Sigmoid colon (tissue), 7 donors: Measurements from ENCODE around the gene MIF. TPM values are rescaled to one million over a fixed set of nuclear protein-coding genes. Genes with fewer than 3 reads are reported as not detected.
"Not testable (repeated sequence)": the region's sequence is repeated elsewhere in the genome, so short reads cannot be mapped to it uniquely, and the experiment has no call there.

Source experiments
- DNase-seq: peaks from one replicate; pipeline ENCODE4 v3.0.0-alpha.2; 2019
- H3K27ac ChIP-seq, 4 donors: fragments of 200-600 bp; sonication (generic); one replicate each; pipeline ENCODE4 v1.5.1; 2016 to 2019; ENCODE audit warnings: mild to moderate bottlenecking in 1 of 4
- H3K27me3 ChIP-seq, 3 donors: fragments of 200-600 bp; sonication (generic); one replicate each; pipeline ENCODE4 v1.5.1; 2019; ENCODE audit warnings: mild to moderate bottlenecking in 1 of 3
- H3K36me3 ChIP-seq, 4 donors: fragments of 200-600 bp; sonication (generic); one replicate each; pipeline ENCODE4 v1.5.1; 2016 to 2019
- H3K4me1 ChIP-seq, 4 donors: fragments of 200-600 bp; sonication (generic); one replicate each; pipeline ENCODE4 v1.5.1; 2017 to 2019
- H3K4me3 ChIP-seq, 4 donors: fragments of 200-600 bp; sonication (generic); one replicate each; pipeline ENCODE4 v1.5.1; 2017 to 2019; ENCODE audit warnings: mild to moderate bottlenecking in 2 of 4, moderate library complexity in 1 of 4
- H3K9me3 ChIP-seq, 4 donors: fragments of 200-600 bp in 3 of 4; sonication (generic) in 3 of 4; one replicate each; pipeline versions ENCODE4 v1.5.1 to v1.6.1; 2013 to 2019
- EP300 ChIP-seq, 4 donors: sonication (generic); formaldehyde crosslinking; IDR thresholded peaks; one replicate each; pipeline ENCODE4 v1.6.1; 2017; ENCODE audit warnings: antibody characterized with exemption in 4 of 4
- POLR2A ChIP-seq, 2 donors: fragments of 450-650 bp; IDR thresholded peaks; one replicate each; pipeline ENCODE4 v1.6.1; 2016; ENCODE audit warnings: antibody characterized with exemption in 2 of 2, mild to moderate bottlenecking in 2 of 2, moderate library complexity in 2 of 2
- POLR2AphosphoS5 ChIP-seq, 4 donors: sonication (generic); formaldehyde crosslinking; IDR thresholded peaks; one replicate each; pipeline ENCODE4 v1.6.1; 2017; ENCODE audit warnings: antibody characterized with exemption in 4 of 4
- WGBS, 2 donors: extraction: QIAGEN DNeasy Blood & Tissue Kit; methylation state at CpG; one replicate each; pipeline ENCODE4 v1.1.7; 2013; 5-methylcytosine and 5-hydroxymethylcytosine counted together
- intact Hi-C: fragments of 100-400 bp; cut with DNase I; formaldehyde crosslinking; loops from one replicate; pipeline ENCODE4 v1.15.1; 2023
- polyA plus RNA-seq, 3 donors: library from polyadenylated mRNA; stranded (reverse); fragments of 200-250 nt; gene quantifications; one replicate each; pipeline ENCODE4 v1.2.3, GENCODE V29; 2013
- total RNA-seq, 4 donors: library from RNA; depleted of rRNA; stranded (reverse); fragments of >200 nt; gene quantifications; one replicate each; pipeline ENCODE4 v1.1.0, GENCODE V29; 2016
- TF ChIP-seq, protein P1 (sequence below), 4 experiments: fragments of 450-650 bp in 3 of 4; fragments of 200-600 bp in 1 of 4; IDR thresholded peaks; one replicate each; pipeline ENCODE4 v1.5.1; 2016 to 2019; ENCODE audit warnings: antibody characterized with exemption in 4 of 4, mild to moderate bottlenecking in 3 of 4, moderate library complexity in 2 of 4
- donor health status: healthy with polysubstance abuse.
- donor health status: Bipolar disorder and iron deficiency.
- donor health status: healthy.

Gene MIF
- total and polyA plus RNA-seq, 7 donors, result 159 to 684 (median 296) TPM

DNA sequence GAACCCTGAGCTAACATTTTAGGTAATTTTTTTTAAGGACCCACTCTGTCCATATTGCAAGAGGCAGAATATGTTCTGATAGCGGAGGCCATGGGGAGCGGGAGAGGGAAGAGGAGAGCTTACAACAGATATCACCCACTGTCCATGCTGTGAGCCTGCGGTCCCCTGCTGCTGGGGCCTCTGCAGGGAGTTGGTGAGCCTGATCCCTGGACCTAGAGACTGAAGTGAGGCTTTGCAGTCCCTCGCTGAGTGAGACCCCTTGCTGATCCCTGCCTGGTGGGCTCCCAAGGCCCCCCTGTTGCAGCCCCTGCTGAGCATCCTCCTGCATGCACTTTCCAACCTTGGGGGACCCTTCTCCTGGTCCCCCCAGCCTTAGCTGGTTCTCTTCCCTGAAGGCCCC lies 12.5 kb downstream of the MIF start:
- Histone ChIP-seq H3K9me3 (no peaks in the 10 kb centered on the region), H3K36me3 (no peaks in the 10 kb centered on the region), H3K27me3 (no peaks in the 10 kb centered on the region), H3K27ac (no peak overlapping the region), H3K4me3 (no peak overlapping the region), H3K4me1 (peaks cover 0 to 12% (median 4%) of the 10 kb centered on the region in 4 donors)
- no peak for DNase-seq
- TF ChIP-seq EP300 (IDR thresholded peaks at IDR 0.05) (no peak), POLR2A (IDR thresholded peaks at IDR 0.05) (no peak), POLR2AphosphoS5 (IDR thresholded peaks at IDR 0.05) (no peak)
- TF ChIP-seq, protein P1, sequence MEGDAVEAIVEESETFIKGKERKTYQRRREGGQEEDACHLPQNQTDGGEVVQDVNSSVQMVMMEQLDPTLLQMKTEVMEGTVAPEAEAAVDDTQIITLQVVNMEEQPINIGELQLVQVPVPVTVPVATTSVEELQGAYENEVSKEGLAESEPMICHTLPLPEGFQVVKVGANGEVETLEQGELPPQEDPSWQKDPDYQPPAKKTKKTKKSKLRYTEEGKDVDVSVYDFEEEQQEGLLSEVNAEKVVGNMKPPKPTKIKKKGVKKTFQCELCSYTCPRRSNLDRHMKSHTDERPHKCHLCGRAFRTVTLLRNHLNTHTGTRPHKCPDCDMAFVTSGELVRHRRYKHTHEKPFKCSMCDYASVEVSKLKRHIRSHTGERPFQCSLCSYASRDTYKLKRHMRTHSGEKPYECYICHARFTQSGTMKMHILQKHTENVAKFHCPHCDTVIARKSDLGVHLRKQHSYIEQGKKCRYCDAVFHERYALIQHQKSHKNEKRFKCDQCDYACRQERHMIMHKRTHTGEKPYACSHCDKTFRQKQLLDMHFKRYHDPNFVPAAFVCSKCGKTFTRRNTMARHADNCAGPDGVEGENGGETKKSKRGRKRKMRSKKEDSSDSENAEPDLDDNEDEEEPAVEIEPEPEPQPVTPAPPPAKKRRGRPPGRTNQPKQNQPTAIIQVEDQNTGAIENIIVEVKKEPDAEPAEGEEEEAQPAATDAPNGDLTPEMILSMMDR (IDR thresholded peaks at IDR 0.05), result no peak
- 94 to 95% methylated on average over 4 of the region's 4 CpGs for WGBS, 2 donors
- intact Hi-C loops, result no loop called here

DNA sequence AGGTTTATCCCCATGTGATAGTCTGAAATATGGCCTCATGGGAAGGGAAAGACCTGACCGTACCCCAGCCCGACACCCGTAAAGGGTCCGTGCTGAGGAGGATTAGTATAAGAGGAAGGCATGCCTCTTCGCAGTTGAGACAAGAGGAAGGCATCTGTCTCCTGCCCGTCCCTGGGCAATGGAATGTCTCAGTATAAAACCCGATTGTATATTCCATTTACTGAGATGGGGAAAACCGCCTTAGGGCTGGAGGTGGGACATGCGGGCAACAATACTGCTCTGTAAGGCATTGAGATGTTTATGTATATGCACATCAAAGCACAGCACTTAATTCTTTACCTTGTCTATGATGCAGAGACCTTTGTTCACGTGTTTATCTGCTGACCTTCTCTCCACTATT lies 13.2 kb downstream of the MIF start:
- H3K36me3 ChIP-seq, H3K9me3 ChIP-seq, intact Hi-C loops, DNase-seq, H3K27ac ChIP-seq, H3K4me3 ChIP-seq, H3K27me3 ChIP-seq: not testable (repeated sequence)
- WGBS, 2 donors, result 69 to 77% methylated on average over 10 of the region's 10 CpGs
- peaks cover 0 to 12% (median 4%) of the 10 kb centered on the region in 4 donors for H3K4me1 ChIP-seq

DNA sequence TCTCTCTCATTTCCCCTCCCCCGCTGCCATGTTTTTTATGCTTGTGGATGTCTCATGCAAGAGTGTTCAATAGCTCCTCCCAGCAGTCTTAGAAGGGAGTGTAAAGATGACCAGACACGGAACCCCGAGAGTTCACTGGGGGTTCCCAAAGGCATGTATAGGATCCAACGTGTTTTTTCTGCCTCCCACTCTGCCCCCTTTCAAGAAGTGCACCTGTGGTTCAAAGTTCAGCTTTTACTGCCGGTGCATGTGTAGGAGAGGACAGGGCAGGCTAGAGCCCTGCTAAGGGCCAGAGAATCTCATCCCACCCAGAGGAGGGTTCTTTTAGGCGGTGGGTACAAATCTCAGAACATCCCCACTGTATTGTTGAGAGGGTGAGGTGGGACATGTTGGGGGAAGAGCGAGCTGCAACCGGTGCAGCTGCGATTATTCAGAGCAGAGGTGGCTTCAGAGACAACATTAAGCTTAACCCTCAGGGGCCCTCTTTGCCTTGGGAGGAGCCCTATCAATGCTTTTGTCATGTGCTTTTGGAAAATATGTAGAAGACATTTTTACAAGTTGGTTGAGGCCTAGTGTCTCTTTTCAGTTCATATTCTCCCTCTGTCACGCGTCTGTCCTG lies 14.5 kb downstream of the MIF start:
- Histone ChIP-seq H3K27me3 (no peaks in the 10 kb centered on the region), H3K36me3 (no peaks in the 10 kb centered on the region), H3K9me3 (no peaks in the 10 kb centered on the region), H3K27ac (peak overlapping the region in 1 of 4 donors; percentile 43), H3K4me3 (no peak overlapping the region), H3K4me1 (peaks cover 0 to 19% (median 11%) of the 10 kb centered on the region in 4 donors)
- intact Hi-C loops, result no loop called here
- no peak for DNase-seq
- 46 to 75% methylated on average over 11 of the region's 11 CpGs for WGBS, 2 donors
- TF ChIP-seq, protein P1 (IDR thresholded peaks at IDR 0.05), result no peak
- no peak for TF ChIP-seq POLR2A (IDR thresholded peaks at IDR 0.05)
- no peak for TF ChIP-seq POLR2AphosphoS5 (IDR thresholded peaks at IDR 0.05)
- TF ChIP-seq EP300 (IDR thresholded peaks at IDR 0.05), result no peak

DNA sequence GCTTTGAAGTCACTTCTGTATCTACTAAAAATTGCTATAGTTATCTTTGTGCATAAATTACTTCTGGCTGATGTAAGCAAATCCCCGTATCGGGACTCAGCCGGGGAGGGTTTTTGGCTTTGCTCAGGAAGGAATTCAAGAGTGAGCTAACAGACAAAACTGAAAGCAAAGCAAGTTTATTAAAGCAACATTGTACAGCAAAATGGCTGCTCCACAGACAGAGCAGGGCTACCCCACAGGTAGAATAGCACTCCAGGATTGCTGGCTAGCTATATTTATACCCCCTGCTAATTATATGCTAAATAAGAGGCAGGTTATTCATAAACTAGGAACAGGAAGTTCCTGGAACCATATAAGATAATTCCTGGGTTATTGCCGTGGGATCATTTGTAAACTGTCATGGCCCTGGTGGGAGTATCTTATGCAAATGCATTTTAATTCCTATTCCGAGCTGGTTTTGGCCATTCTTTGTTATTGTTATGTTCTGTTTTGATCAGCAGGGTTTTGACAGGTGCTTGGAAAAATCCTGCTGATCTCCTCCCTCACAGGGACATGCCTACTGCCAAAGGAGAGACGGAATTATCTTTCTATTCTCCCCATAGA lies 15.2 kb downstream of the MIF start:
- TF ChIP-seq POLR2A (IDR thresholded peaks at IDR 0.05), result no peak
- 54 to 56% methylated on average over 6 of the region's 6 CpGs for whole genome bisulfite sequencing, 2 donors
- intact Hi-C loops, result no loop called here
- H3K9me3 ChIP-seq, result no peaks in the 10 kb centered on the region
- no peak for DNase-seq
- peak overlapping the region in 1 of 4 donors; percentile 43 for H3K27ac ChIP-seq
- H3K27me3 ChIP-seq, result no peaks in the 10 kb centered on the region
- peak overlapping the region in 2 of 4 donors; percentile 1 to 2 for H3K4me3 ChIP-seq
- peaks cover 0 to 19% (median 11%) of the 10 kb centered on the region in 4 donors for H3K4me1 ChIP-seq
- no peaks in the 10 kb centered on the region for H3K36me3 ChIP-seq

DNA sequence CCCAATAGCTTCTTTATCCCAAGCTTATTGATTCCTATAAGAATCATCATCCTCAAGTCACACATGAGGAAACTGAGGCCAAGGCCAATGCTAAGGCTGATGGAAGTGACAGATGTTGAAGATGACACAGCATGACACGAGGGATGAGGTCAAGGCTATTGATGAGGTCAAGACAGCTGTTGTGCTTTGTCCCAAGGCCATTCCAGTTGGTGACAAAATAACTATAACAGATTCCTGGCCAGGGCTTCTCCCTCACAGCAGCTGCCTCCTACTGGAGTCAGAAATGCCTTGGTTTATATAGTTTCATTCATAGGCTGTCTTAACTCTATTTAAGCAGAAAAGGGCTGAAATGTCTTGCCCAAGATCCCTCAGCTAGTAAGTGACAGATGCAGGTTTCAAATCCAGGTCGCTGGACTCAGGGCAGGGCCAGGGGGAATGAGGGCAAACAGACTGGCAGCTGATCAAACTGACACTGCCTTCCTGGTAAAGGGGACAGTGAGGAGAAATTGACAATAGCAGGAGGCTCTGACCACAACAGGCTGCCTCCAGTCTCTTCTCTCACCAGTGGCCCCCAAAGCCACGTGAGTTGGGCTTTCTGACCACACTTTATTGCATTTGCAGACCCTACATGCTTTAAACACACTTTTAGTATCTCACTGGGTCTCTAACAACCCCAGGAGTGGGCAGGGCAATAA lies 16.5 kb downstream of the MIF start:
- 77 to 79% methylated on average over 3 of the region's 3 CpGs for WGBS, 2 donors
- H3K27ac ChIP-seq, result no peak overlapping the region
- intact Hi-C loops, result no loop called here
- H3K9me3 ChIP-seq, result no peaks in the 10 kb centered on the region
- no peak overlapping the region for H3K4me3 ChIP-seq
- no peak for TF ChIP-seq POLR2AphosphoS5 (IDR thresholded peaks at IDR 0.05)
- no peaks in the 10 kb centered on the region for H3K27me3 ChIP-seq
- no peaks in the 10 kb centered on the region for H3K36me3 ChIP-seq
- DNase-seq, result no peak
- peaks cover 0 to 19% (median 11%) of the 10 kb centered on the region in 4 donors for H3K4me1 ChIP-seq

DNA sequence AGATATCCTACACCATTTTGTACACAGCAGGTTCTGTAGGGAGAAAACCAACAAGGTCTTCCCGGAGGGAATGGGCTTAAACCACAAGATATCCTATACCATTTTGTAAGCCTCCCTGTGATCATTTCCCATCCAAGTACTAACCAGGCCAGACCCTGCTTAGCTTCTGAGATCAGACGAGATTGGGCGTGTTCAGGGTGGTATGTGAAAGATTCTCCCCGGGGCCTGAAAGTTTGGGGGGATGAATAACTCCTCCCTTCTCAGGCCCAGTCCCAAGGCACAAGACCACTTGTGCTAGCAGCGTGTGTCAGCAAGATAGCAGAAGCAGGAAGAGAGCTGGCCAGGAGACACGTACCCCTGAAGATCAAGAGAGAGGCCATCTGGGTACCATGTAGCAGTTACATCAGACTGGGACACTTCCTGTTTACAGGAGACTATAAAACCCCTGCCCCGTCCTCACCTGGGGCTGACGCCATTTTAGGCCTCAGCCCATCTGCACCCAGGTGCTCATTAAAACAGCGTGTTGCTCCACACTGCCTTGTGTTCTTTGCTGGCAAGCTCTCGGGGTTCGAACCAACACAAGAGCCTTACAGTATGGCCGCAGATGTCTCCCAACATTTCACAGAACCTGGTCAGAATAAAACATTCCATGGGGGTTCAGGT lies 17.3 kb downstream of the MIF start:
- no peaks in the 10 kb centered on the region for H3K27me3 ChIP-seq
- WGBS, 2 donors, result 91 to 95% methylated on average over 12 of the region's 12 CpGs
- no peaks in the 10 kb centered on the region for H3K36me3 ChIP-seq
- intact Hi-C loops, result no loop called here
- no peak overlapping the region for H3K27ac ChIP-seq
- no peaks in the 10 kb centered on the region for H3K9me3 ChIP-seq
- no peak for TF ChIP-seq POLR2AphosphoS5 (IDR thresholded peaks at IDR 0.05)
- H3K4me1 ChIP-seq, result peaks cover 0 to 19% (median 11%) of the 10 kb centered on the region in 4 donors
- DNase-seq, result no peak
- no peak overlapping the region for H3K4me3 ChIP-seq
